Liver (tissue), 9 donors: ENCODE measurements around the gene ADGRG3. TPM values are rescaled to one million over a fixed set of nuclear protein-coding genes. Genes with fewer than 3 reads are reported as not detected.

Experiments used
- DNase-seq: peaks from one replicate; pipeline ENCODE4 v3.0.0-alpha.2; 2017; ENCODE audit warnings: low spot score
- H3K27ac ChIP-seq, 2 donors: one replicate each; pipeline ENCODE4 v1.7.0; 2013; ENCODE audit warnings: inconsistent platforms in 2 of 2, low read length in 2 of 2, control low read depth in 1 of 2, low read depth in 1 of 2, mild to moderate bottlenecking in 1 of 2
- H3K27me3 ChIP-seq, 4 donors: one replicate each; pipeline versions ENCODE4 v1.6.1 to v1.7.0; 2013; ENCODE audit warnings: low read length in 3 of 4, inconsistent platforms in 1 of 4, mild to moderate bottlenecking in 1 of 4, moderate library complexity in 1 of 4; ENCODE audit not compliant: control insufficient read depth in 4 of 4, insufficient read depth in 4 of 4
- H3K36me3 ChIP-seq, 4 donors: one replicate each; pipeline versions ENCODE4 v1.6.1 to v1.7.0; 2013; ENCODE audit warnings: low read length in 3 of 4, mild to moderate bottlenecking in 3 of 4, low read depth in 1 of 4, moderate library complexity in 1 of 4; ENCODE audit not compliant: control insufficient read depth in 4 of 4, insufficient read depth in 3 of 4
- H3K4me1 ChIP-seq, 4 donors: one replicate each; pipeline versions ENCODE4 v1.6.1 to v1.7.0; 2013; ENCODE audit warnings: low read length in 3 of 4, mild to moderate bottlenecking in 3 of 4, moderate library complexity in 1 of 4; ENCODE audit not compliant: control insufficient read depth in 4 of 4, insufficient read depth in 4 of 4
- H3K4me3 ChIP-seq, 3 donors: one replicate each; pipeline versions ENCODE4 v1.6.1 to v1.7.0; 2013; ENCODE audit warnings: low read length in 3 of 3, control low read depth in 1 of 3, low read depth in 1 of 3, mild to moderate bottlenecking in 1 of 3
- H3K9ac ChIP-seq, 2 donors: one replicate each; pipeline ENCODE4 v1.7.0; 2013; ENCODE audit warnings: low read length in 2 of 2, mild to moderate bottlenecking in 2 of 2, moderate library complexity in 2 of 2, control low read depth in 1 of 2, low read depth in 1 of 2
- H3K9me3 ChIP-seq, 4 donors: one replicate each; pipeline versions ENCODE4 v1.6.1 to v1.7.0; 2013; ENCODE audit warnings: low read length in 3 of 4; ENCODE audit not compliant: control insufficient read depth in 4 of 4
- CTCF ChIP-seq: fragments of 150-350 bp; IDR thresholded peaks from 2 replicates; pipeline ENCODE4 v1.5.1; 2017; ENCODE audit warnings: improper control_type of control experiment, low read depth, low read length; ENCODE audit not compliant: missing input control
- EGR1 ChIP-seq, 2 donors: IDR thresholded peaks; 2 replicates each; pipeline ENCODE4 v1.6.1; 2016 to 2018; ENCODE audit warnings: antibody characterized with exemption in 2 of 2, low read depth in 2 of 2
- FOXA1 ChIP-seq: IDR thresholded peaks from 2 replicates; pipeline ENCODE4 v1.6.1; 2016; ENCODE audit warnings: antibody characterized with exemption
- FOXA2 ChIP-seq: IDR thresholded peaks from 2 replicates; pipeline ENCODE4 v1.6.1; 2016; ENCODE audit warnings: antibody characterized with exemption
- GABPA ChIP-seq, 2 donors: IDR thresholded peaks in 1 of 2; conservative IDR thresholded peaks in 1 of 2; 2 replicates each; pipeline ENCODE4 v1.6.1; 2016; ENCODE audit warnings: antibody characterized with exemption in 2 of 2, mild to moderate bottlenecking in 1 of 2, moderate library complexity in 1 of 2
- HNF4G ChIP-seq: IDR thresholded peaks from 2 replicates; pipeline ENCODE4 v1.6.1; 2016; ENCODE audit warnings: antibody characterized with exemption
- JUND ChIP-seq, 2 donors: IDR thresholded peaks; 2 replicates each; pipeline ENCODE4 v1.6.1; 2016; ENCODE audit warnings: antibody characterized with exemption in 2 of 2
- MAX ChIP-seq: IDR thresholded peaks from 2 replicates; pipeline ENCODE4 v1.6.1; 2016; ENCODE audit warnings: antibody characterized with exemption
- RAD21 ChIP-seq, 2 donors: IDR thresholded peaks; 2 replicates each; pipeline ENCODE4 v1.6.1; 2016; ENCODE audit warnings: antibody characterized with exemption in 2 of 2, mild to moderate bottlenecking in 2 of 2
- REST ChIP-seq: IDR thresholded peaks from 2 replicates; pipeline ENCODE4 v1.6.1; 2016; ENCODE audit warnings: antibody characterized with exemption, mild to moderate bottlenecking
- RXRA ChIP-seq, 2 donors: IDR thresholded peaks; 2 replicates each; pipeline ENCODE4 v1.6.1; 2017 to 2018; ENCODE audit warnings: antibody characterized with exemption in 2 of 2, mild to moderate bottlenecking in 1 of 2
- SP1 ChIP-seq: IDR thresholded peaks from 2 replicates; pipeline ENCODE4 v1.6.1; 2018; ENCODE audit warnings: antibody characterized with exemption, mild to moderate bottlenecking
- TAF1 ChIP-seq: conservative IDR thresholded peaks from 2 replicates; pipeline ENCODE4 v1.6.1; 2016; ENCODE audit warnings: antibody characterized with exemption, mild to moderate bottlenecking
- YY1 ChIP-seq: IDR thresholded peaks from 2 replicates; pipeline ENCODE4 v1.6.1; 2016; ENCODE audit warnings: antibody characterized with exemption, mild to moderate bottlenecking
- WGBS: extraction: QIAGEN DNeasy Blood & Tissue Kit; methylation state at CpG from one replicate; pipeline ENCODE4 v1.1.7; 2013; 5-methylcytosine and 5-hydroxymethylcytosine counted together
- polyA plus RNA-seq, 2 donors: library from polyadenylated mRNA; stranded (reverse) in 1 of 2; unstranded in 1 of 2; fragments of 200-250 nt in 1 of 2; fragments of >200 nt in 1 of 2; fragmentation: Nextera tagmentation in 1 of 2; extraction: Ambion mirVana in 1 of 2; gene quantifications; one replicate each; pipeline versions ENCODE4 v1.2.1 to v1.2.3, GENCODE V29; 2013 to 2015
- total RNA-seq, 2 donors: library from RNA; depleted of rRNA; stranded (reverse); fragments of >200 nt; gene quantifications; one replicate each; pipeline ENCODE4 v1.2.3, GENCODE V29; 2014
- donor health status: healthy.
- donor health status: healthy.
- donor health status: healthy.
- donor health status: healthy.
- donor health status: healthy.

ADGRG3 gene
- total and polyA plus RNA-seq, 4 donors = 0.52 to 3.2 (median 1.0) TPM

GRCh38 chr16:57632568-57632967, 35.5 kb upstream of the ADGRG3 start:
- H3K27ac ChIP-seq = no peak overlapping the region
- peaks cover 0 to 3% (median 0%) of the 10 kb centered on the region in 4 donors for H3K27me3 ChIP-seq
- H3K36me3 ChIP-seq = no peaks in the 10 kb centered on the region
- peaks cover 4 to 22% (median 13%) of the 10 kb centered on the region in 4 donors for H3K4me1 ChIP-seq
- no peak for DNase-seq
- no peak overlapping the region for H3K4me3 ChIP-seq
- TF ChIP-seq SP1 = no peak
- no peak for TF ChIP-seq JUND (IDR thresholded peaks at IDR 0.05)
- TF ChIP-seq REST = no peak
- no peak for TF ChIP-seq RAD21 (IDR thresholded peaks at IDR 0.05)
- TF ChIP-seq FOXA2 = no peak
- 87% methylated on average over 15 of the region's 15 CpGs for WGBS
- H3K9me3 ChIP-seq = no peaks in the 10 kb centered on the region
- no peak overlapping the region for H3K9ac ChIP-seq

- Histone ChIP-seq H3K27me3 (peaks cover 0 to 3% (median 0%) of the 10 kb centered on the region in 4 donors), H3K27ac (no peak overlapping the region), H3K4me1 (peaks cover 4 to 22% (median 11%) of the 10 kb centered on the region in 4 donors), H3K9me3 (no peaks in the 10 kb centered on the region), H3K36me3 (no peaks in the 10 kb centered on the region), H3K9ac (no peak overlapping the region), H3K4me3 (no peak overlapping the region)
- 95% methylated on average over 11 of the region's 11 CpGs for WGBS
- DNase-seq = no peak
- TF ChIP-seq YY1 (no peak), FOXA2 (no peak), JUND (IDR thresholded peaks at IDR 0.05) (no peak), TAF1 (no peak), GABPA (IDR thresholded peaks at IDR 0.05 in 1 of 2, conservative IDR thresholded peaks at IDR 0.05 in 1 of 2) (no peak), RAD21 (IDR thresholded peaks at IDR 0.05) (no peak), HNF4G (no peak), SP1 (no peak), MAX (no peak)
Measured at GRCh38 chr16:57633383-57634064, 34.6 kb upstream of the ADGRG3 start.

GRCh38 chr16:57634171-57634570, 33.9 kb upstream of the ADGRG3 start:
- no peak overlapping the region for H3K27ac ChIP-seq
- no peak for DNase-seq
- H3K27me3 ChIP-seq = no peaks in the 10 kb centered on the region
- H3K9me3 ChIP-seq = no peaks in the 10 kb centered on the region
- WGBS = 82% methylated on average over 4 of the region's 4 CpGs
- peaks cover 4 to 21% (median 12%) of the 10 kb centered on the region in 4 donors for H3K4me1 ChIP-seq
- no peak overlapping the region for H3K4me3 ChIP-seq
- no peak overlapping the region for H3K9ac ChIP-seq
- H3K36me3 ChIP-seq = no peaks in the 10 kb centered on the region
- TF ChIP-seq MAX (no peak), FOXA2 (no peak), HNF4G (no peak), CTCF (no peak), RXRA (IDR thresholded peaks at IDR 0.05) (no peak), FOXA1 (no peak), GABPA (IDR thresholded peaks at IDR 0.05 in 1 of 2, conservative IDR thresholded peaks at IDR 0.05 in 1 of 2) (no peak), JUND (IDR thresholded peaks at IDR 0.05) (no peak), REST (no peak), YY1 (no peak), EGR1 (IDR thresholded peaks at IDR 0.05; ENCODE audit: low read depth in 2 of 2) (no peak), SP1 (no peak)
